ENCODE measurements around the gene RAP1A.

RAP1A gene

GRCh38 chr1:111727056-111727455 lies 107.5 kb downstream of the RAP1A start:
- no peaks in the 10 kb centered on the region for H3K79me2 ChIP-seq (ENCODE audit: insufficient read depth, low read length)
- H4K20me1 ChIP-seq (ENCODE audit: insufficient read depth, low read length), result no peaks in the 10 kb centered on the region
- no peak overlapping the region for H3K4me2 ChIP-seq (ENCODE audit: low read length)
- no peak overlapping the region for H3K9ac ChIP-seq (ENCODE audit: low read length)
- H3K27me3 ChIP-seq (ENCODE audit: insufficient read depth, low read length), result no peaks in the 10 kb centered on the region; the same call in 1 of the 2 replicates
- H3K27ac ChIP-seq (ENCODE audit: low read depth, low read length, poor library complexity, severe bottlenecking), result no peak overlapping the region
- no peak overlapping the region for H3K4me3 ChIP-seq (ENCODE audit: low read depth, low read length, poor library complexity, severe bottlenecking)
- no peaks in the 10 kb centered on the region for H3K9me2 ChIP-seq (ENCODE audit: low read depth, low read length)
- no peaks in the 10 kb centered on the region for H3K36me3 ChIP-seq (ENCODE audit: insufficient read depth, low read length)
- TF ChIP-seq EZH2 (IDR thresholded peaks at IDR 0.05; ENCODE audit: borderline replicate concordance, low read length), result no peak
- no peak for TF ChIP-seq CTCF (IDR thresholded peaks at IDR 0.05; ENCODE audit: low read length)
- no peak overlapping the region for H2AFZ ChIP-seq (ENCODE audit: low read length)
- no peaks in the 10 kb centered on the region for H3K4me1 ChIP-seq (ENCODE audit: insufficient read depth, low read length, severe bottlenecking)
- H3F3A ChIP-seq (ENCODE audit: insufficient read depth, low read length), result no peaks in the 10 kb centered on the region
- H3K9me3 ChIP-seq (ENCODE audit: low read length), result no peaks in the 10 kb centered on the region

DNA sequence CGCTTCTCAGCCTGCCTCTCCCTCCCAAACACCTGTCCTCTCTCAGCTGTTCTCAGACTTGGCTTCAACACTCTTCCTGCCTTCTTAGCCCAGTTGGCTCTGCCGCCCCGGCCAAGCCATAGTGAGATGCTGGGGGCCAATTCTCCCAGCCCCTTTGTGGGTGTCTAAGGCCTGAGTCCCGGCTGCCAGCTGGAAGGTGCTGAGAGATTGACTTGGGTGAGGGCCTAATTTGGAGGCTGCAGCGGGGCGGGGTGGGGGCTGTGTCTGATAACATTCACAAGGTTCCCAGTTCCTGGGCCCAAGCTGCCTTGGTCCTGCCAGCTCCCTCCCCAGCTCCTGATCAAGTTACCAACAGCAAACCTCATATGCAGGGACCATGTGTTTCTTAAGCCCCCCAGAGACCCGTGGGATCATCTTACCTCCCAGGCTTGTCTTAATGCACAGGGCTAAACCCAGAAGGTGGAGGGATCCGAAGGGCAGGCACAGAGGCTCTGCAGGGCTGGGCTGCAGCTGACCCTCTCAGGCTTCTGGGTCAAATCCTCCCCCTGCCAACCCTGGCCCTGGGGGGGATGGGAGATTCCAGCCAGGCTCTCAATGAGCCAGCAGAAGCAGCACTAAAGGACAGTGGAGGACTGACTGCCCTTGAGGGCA lies 109.8 kb downstream of the RAP1A start:
- Histone ChIP-seq H3K36me3 (ENCODE audit: insufficient read depth, low read length) (no peaks in the 10 kb centered on the region), H3K4me3 (ENCODE audit: low read depth, low read length, poor library complexity, severe bottlenecking) (no peak overlapping the region), H3K9me3 (ENCODE audit: low read length) (no peaks in the 10 kb centered on the region), H3K4me1 (ENCODE audit: insufficient read depth, low read length, severe bottlenecking) (no peaks in the 10 kb centered on the region), H3K4me2 (ENCODE audit: low read length) (no peak overlapping the region), H3K27ac (ENCODE audit: low read depth, low read length, poor library complexity, severe bottlenecking) (no peak overlapping the region), H3K27me3 (ENCODE audit: insufficient read depth, low read length) (no peaks in the 10 kb centered on the region), H2AFZ (ENCODE audit: low read length) (no peak overlapping the region), H4K20me1 (ENCODE audit: insufficient read depth, low read length) (no peaks in the 10 kb centered on the region), H3K9me2 (ENCODE audit: low read depth, low read length) (no peaks in the 10 kb centered on the region), H3K79me2 (ENCODE audit: insufficient read depth, low read length) (no peaks in the 10 kb centered on the region), H3F3A (ENCODE audit: insufficient read depth, low read length) (no peaks in the 10 kb centered on the region), H3K9ac (ENCODE audit: low read length) (no peak overlapping the region)
- TF ChIP-seq EZH2 (IDR thresholded peaks at IDR 0.05; ENCODE audit: borderline replicate concordance, low read length) (no peak), CTCF (IDR thresholded peaks at IDR 0.05; ENCODE audit: low read length) (no peak)

GRCh38 chr1:111729946-111730681 lies 110.5 kb downstream of the RAP1A start:
- TF ChIP-seq CTCF (IDR thresholded peaks at IDR 0.05; ENCODE audit: low read length) (no peak), EZH2 (IDR thresholded peaks at IDR 0.05; ENCODE audit: borderline replicate concordance, low read length) (no peak)
- H3K79me2 ChIP-seq (ENCODE audit: insufficient read depth, low read length), result no peaks in the 10 kb centered on the region
- no peak overlapping the region for H3K27ac ChIP-seq (ENCODE audit: low read depth, low read length, poor library complexity, severe bottlenecking)
- H3K9ac ChIP-seq (ENCODE audit: low read length), result no peak overlapping the region
- H3K4me2 ChIP-seq (ENCODE audit: low read length), result no peak overlapping the region
- no peaks in the 10 kb centered on the region for H3K9me3 ChIP-seq (ENCODE audit: low read length)
- H3K4me3 ChIP-seq (ENCODE audit: low read depth, low read length, poor library complexity, severe bottlenecking), result no peak overlapping the region
- no peaks in the 10 kb centered on the region for H3F3A ChIP-seq (ENCODE audit: insufficient read depth, low read length)
- H4K20me1 ChIP-seq (ENCODE audit: insufficient read depth, low read length), result no peaks in the 10 kb centered on the region
- no peak overlapping the region for H2AFZ ChIP-seq (ENCODE audit: low read length)
- no peaks in the 10 kb centered on the region for H3K9me2 ChIP-seq (ENCODE audit: low read depth, low read length)
- no peaks in the 10 kb centered on the region for H3K36me3 ChIP-seq (ENCODE audit: insufficient read depth, low read length)
- no peaks in the 10 kb centered on the region for H3K4me1 ChIP-seq (ENCODE audit: insufficient read depth, low read length, severe bottlenecking)
- H3K27me3 ChIP-seq (ENCODE audit: insufficient read depth, low read length), result no peaks in the 10 kb centered on the region

Data from OCI-LY1 (cell line).